ENCODE data around the gene GPC2.
A peak's percentile ranks its signal among the peaks of the same experiment; 100 is the strongest.

GPC2 gene

GRCh38 chr7:100163006-100163531 is 14.1 kb downstream of the GPC2 start:
- peak; percentile 16 for DNase-seq (ENCODE audit: low spot score)
- in situ Hi-C loops (cut with MboI; ENCODE audit: low sequenced_read_pairs, unreplicated experiment) = no loop called here
- TF ChIP-seq CTCF (IDR thresholded peaks at IDR 0.05; ENCODE audit: borderline replicate concordance, control extremely low read depth, extremely low read depth, insufficient read depth, missing control alignments) = no peak

- in situ Hi-C loops (cut with MboI; ENCODE audit: low sequenced_read_pairs, unreplicated experiment) = no loop called here
- no peak for DNase-seq (ENCODE audit: low spot score)
- no peak for TF ChIP-seq CTCF (IDR thresholded peaks at IDR 0.05; ENCODE audit: borderline replicate concordance, control extremely low read depth, extremely low read depth, insufficient read depth, missing control alignments)
Measured at GRCh38 chr7:100160067-100160466, 17.1 kb downstream of the GPC2 start.

GRCh38 chr7:100159099-100159623 is 18.0 kb downstream of the GPC2 start:
- in situ Hi-C loops (cut with MboI; ENCODE audit: low sequenced_read_pairs, unreplicated experiment) = no loop called here
- DNase-seq (ENCODE audit: low spot score) = no peak
- TF ChIP-seq CTCF (IDR thresholded peaks at IDR 0.05; ENCODE audit: borderline replicate concordance, control extremely low read depth, extremely low read depth, insufficient read depth, missing control alignments) = no peak

- DNase-seq (ENCODE audit: low spot score) = peak; percentile 97
- in situ Hi-C loops (cut with MboI; ENCODE audit: low sequenced_read_pairs, unreplicated experiment) = no loop called here
- no peak for TF ChIP-seq CTCF (IDR thresholded peaks at IDR 0.05; ENCODE audit: borderline replicate concordance, control extremely low read depth, extremely low read depth, insufficient read depth, missing control alignments)
Measured at GRCh38 chr7:100158229-100159098, 18.7 kb downstream of the GPC2 start, which contains the start of gene TRAPPC14. TSS of gene TRAPPC14 (minus strand) at chr7:100158723. CDS start at chr7:100158499, 224 bp downstream.

- DNase-seq (ENCODE audit: low spot score) = peak; percentile 53
- in situ Hi-C loops (cut with MboI; ENCODE audit: low sequenced_read_pairs, unreplicated experiment) = no loop called here
- no peak for TF ChIP-seq CTCF (IDR thresholded peaks at IDR 0.05; ENCODE audit: borderline replicate concordance, control extremely low read depth, extremely low read depth, insufficient read depth, missing control alignments)
Measured at GRCh38 chr7:100157334-100158228, 19.6 kb downstream of the GPC2 start.

- in situ Hi-C loops (cut with MboI; ENCODE audit: low sequenced_read_pairs, unreplicated experiment) = no loop called here
- no peak for DNase-seq (ENCODE audit: low spot score)
- no peak for TF ChIP-seq CTCF (IDR thresholded peaks at IDR 0.05; ENCODE audit: borderline replicate concordance, control extremely low read depth, extremely low read depth, insufficient read depth, missing control alignments)
Measured at GRCh38 chr7:100157069-100157333, 20.2 kb downstream of the GPC2 start.
